Anterior cingulate cortex (tissue), 58 donors: ENCODE data around the gene DLX1.
"Not testable (repeated sequence)": the region's sequence is repeated elsewhere in the genome, so short reads cannot be mapped to it uniquely, and the experiment has no call there.

Source experiments
- DNase-seq, 58 donors: peaks; one replicate each; lab custom pipeline; 2025; lab: John Stamatoyannopoulos, UW

DLX1 gene

GRCh38 chr2:172107690-172108586 lies 22.6 kb downstream of the DLX1 start:
- no peak for DNase-seq

- no peak for DNase-seq
Observed at GRCh38 chr2:172108587-172108930, 23.3 kb downstream of the DLX1 start.

- no peak for DNase-seq
Observed at GRCh38 chr2:172109256-172109987, 24.1 kb downstream of the DLX1 start.

GRCh38 chr2:172109988-172110811 lies 24.9 kb downstream of the DLX1 start:
- DNase-seq = no peak

- peak in 1 of 58 donors; percentile 20 for DNase-seq
Observed at GRCh38 chr2:172113617-172114016, 28.3 kb downstream of the DLX1 start.

- not testable (repeated sequence) for DNase-seq
Observed at GRCh38 chr2:172114176-172114575, 28.9 kb downstream of the DLX1 start.

GRCh38 chr2:172114579-172114978 lies 29.3 kb downstream of the DLX1 start:
- no peak for DNase-seq

- DNase-seq = no peak
Observed at GRCh38 chr2:172116107-172116506, 30.8 kb downstream of the DLX1 start.

- no peak for DNase-seq
Observed at GRCh38 chr2:172119089-172119488, 33.8 kb downstream of the DLX1 start.

- no peak for DNase-seq
Observed at GRCh38 chr2:172120118-172120517, 34.8 kb downstream of the DLX1 start.

- no peak for DNase-seq
Observed at GRCh38 chr2:172128484-172128883, 43.2 kb downstream of the DLX1 start.

GRCh38 chr2:172129404-172129803 lies 44.1 kb downstream of the DLX1 start:
- DNase-seq = no peak

GRCh38 chr2:172131713-172132555 lies 46.6 kb downstream of the DLX1 start:
- no peak for DNase-seq

- DNase-seq = no peak
Observed at GRCh38 chr2:172134270-172134669, 49.0 kb downstream of the DLX1 start.

- no peak for DNase-seq
Observed at GRCh38 chr2:172135446-172135845, 50.1 kb downstream of the DLX1 start.

- DNase-seq = no peak
Observed at GRCh38 chr2:172137109-172137508, 51.8 kb downstream of the DLX1 start.

GRCh38 chr2:172137943-172138342 lies 52.6 kb downstream of the DLX1 start:
- no peak for DNase-seq

GRCh38 chr2:172138727-172139126 lies 53.4 kb downstream of the DLX1 start:
- DNase-seq = not testable (repeated sequence)
